ENCODE data around the gene RMI2.
"Not testable (repeated sequence)": the region's sequence is repeated elsewhere in the genome, so short reads cannot be mapped to it uniquely, and the experiment has no call there.

Gene RMI2

GRCh38 chr16:11298143-11298900 lies 46.9 kb upstream of the RMI2 start:
- ChIA-PET POLR2A (interaction anchor here (0.9 to 1.6 kb wide), 2 partner anchors 14 to 42 kb away, joined by 3 read pairs; partner anchors contain the start of gene SOCS1), CTCF (interaction anchor here (0.6 kb wide), 1 partner anchor 21 kb away, joined by 3 read pairs; no protein-coding TSS in a partner anchor)
- no peak for DNase-seq (ENCODE audit: extremely low spot score)
- no peak for TF ChIP-seq ARNT (IDR thresholded peaks at IDR 0.05)
- no peak for TF ChIP-seq CTBP1 (IDR thresholded peaks at IDR 0.05; ENCODE audit: borderline replicate concordance)
- no peak for TF ChIP-seq FOXK2 (IDR thresholded peaks at IDR 0.05)
- no peak for TF ChIP-seq ELF4 (IDR thresholded peaks at IDR 0.05)
- no peak for TF ChIP-seq PKNOX1 (IDR thresholded peaks at IDR 0.05)
- TF ChIP-seq TARDBP (IDR thresholded peaks at IDR 0.05) = no peak
- no peak for TF ChIP-seq HDGF (IDR thresholded peaks at IDR 0.05; ENCODE audit: borderline replicate concordance)
- no peak for TF ChIP-seq L3MBTL2 (conservative IDR thresholded peaks at IDR 0.05)
- TF ChIP-seq NFRKB (IDR thresholded peaks at IDR 0.05) = no peak
- TF ChIP-seq FOXA1 (IDR thresholded peaks at IDR 0.05) = no peak
- no peak for TF ChIP-seq LEF1 (IDR thresholded peaks at IDR 0.05; ENCODE audit: borderline replicate concordance)
- no peak for TF ChIP-seq ZNF384 (IDR thresholded peaks at IDR 0.05)
- TF ChIP-seq SP1 (IDR thresholded peaks at IDR 0.05) = no peak

- DNase-seq (ENCODE audit: extremely low spot score); POLR2A ChIA-PET; CTCF ChIA-PET: not testable (repeated sequence)
These were observed 46.2 kb upstream of the RMI2 start for GRCh38 chr16:11298950-11299547.

GRCh38 chr16:11299865-11300559 lies 45.2 kb upstream of the RMI2 start:
- no peak for DNase-seq (ENCODE audit: extremely low spot score)
- TF ChIP-seq BHLHE40 (IDR thresholded peaks at IDR 0.05; ENCODE audit: borderline replicate concordance) = no peak
- no peak for TF ChIP-seq HDGF (IDR thresholded peaks at IDR 0.05; ENCODE audit: borderline replicate concordance)
- TF ChIP-seq SUZ12 (IDR thresholded peaks at IDR 0.05) = no peak
- TF ChIP-seq FOXA1 (IDR thresholded peaks at IDR 0.05) = no peak
- no peak for TF ChIP-seq NFRKB (IDR thresholded peaks at IDR 0.05)
- TF ChIP-seq SP1 (IDR thresholded peaks at IDR 0.05) = no peak
- TF ChIP-seq FOXK2 (IDR thresholded peaks at IDR 0.05) = no peak
- no peak for TF ChIP-seq ARNT (IDR thresholded peaks at IDR 0.05)
- ChIA-PET POLR2A (no interaction called here), CTCF (no interaction called here)

GRCh38 chr16:11300560-11300892 lies 44.7 kb upstream of the RMI2 start:
- DNase-seq (ENCODE audit: extremely low spot score) = no peak
- TF ChIP-seq NFRKB (IDR thresholded peaks at IDR 0.05) (no peak), CTBP1 (IDR thresholded peaks at IDR 0.05; ENCODE audit: borderline replicate concordance) (no peak), ZNF384 (IDR thresholded peaks at IDR 0.05) (no peak), LEF1 (IDR thresholded peaks at IDR 0.05; ENCODE audit: borderline replicate concordance) (no peak), FOXK2 (IDR thresholded peaks at IDR 0.05) (no peak), ELF4 (IDR thresholded peaks at IDR 0.05) (no peak), FOXM1 (IDR thresholded peaks at IDR 0.05; ENCODE audit: borderline replicate concordance) (no peak), HDGF (IDR thresholded peaks at IDR 0.05; ENCODE audit: borderline replicate concordance) (no peak), PKNOX1 (IDR thresholded peaks at IDR 0.05) (no peak), FOXA1 (IDR thresholded peaks at IDR 0.05) (no peak), L3MBTL2 (conservative IDR thresholded peaks at IDR 0.05) (no peak), ARNT (IDR thresholded peaks at IDR 0.05) (no peak), SP1 (IDR thresholded peaks at IDR 0.05) (no peak), TARDBP (IDR thresholded peaks at IDR 0.05) (no peak), BHLHE40 (IDR thresholded peaks at IDR 0.05; ENCODE audit: borderline replicate concordance) (no peak), SUZ12 (IDR thresholded peaks at IDR 0.05) (no peak)
- ChIA-PET CTCF (no interaction called here), POLR2A (no interaction called here)

GRCh38 chr16:11301645-11302501 lies 43.4 kb upstream of the RMI2 start:
- ChIA-PET CTCF (no interaction called here), POLR2A (no interaction called here)
- TF ChIP-seq FOXK2 (IDR thresholded peaks at IDR 0.05) (no peak), LEF1 (IDR thresholded peaks at IDR 0.05; ENCODE audit: borderline replicate concordance) (no peak), CTBP1 (IDR thresholded peaks at IDR 0.05; ENCODE audit: borderline replicate concordance) (no peak), ELF4 (IDR thresholded peaks at IDR 0.05) (no peak), FOXM1 (IDR thresholded peaks at IDR 0.05; ENCODE audit: borderline replicate concordance) (no peak), PKNOX1 (IDR thresholded peaks at IDR 0.05) (no peak), HDGF (IDR thresholded peaks at IDR 0.05; ENCODE audit: borderline replicate concordance) (no peak), ZNF384 (IDR thresholded peaks at IDR 0.05) (no peak), TARDBP (IDR thresholded peaks at IDR 0.05) (no peak), SUZ12 (IDR thresholded peaks at IDR 0.05) (no peak)
- DNase-seq (ENCODE audit: extremely low spot score) = no peak

Data from HEK293T (cell line).